Measurements from ENCODE around the gene ARNT2.

Gene ARNT2

DNA sequence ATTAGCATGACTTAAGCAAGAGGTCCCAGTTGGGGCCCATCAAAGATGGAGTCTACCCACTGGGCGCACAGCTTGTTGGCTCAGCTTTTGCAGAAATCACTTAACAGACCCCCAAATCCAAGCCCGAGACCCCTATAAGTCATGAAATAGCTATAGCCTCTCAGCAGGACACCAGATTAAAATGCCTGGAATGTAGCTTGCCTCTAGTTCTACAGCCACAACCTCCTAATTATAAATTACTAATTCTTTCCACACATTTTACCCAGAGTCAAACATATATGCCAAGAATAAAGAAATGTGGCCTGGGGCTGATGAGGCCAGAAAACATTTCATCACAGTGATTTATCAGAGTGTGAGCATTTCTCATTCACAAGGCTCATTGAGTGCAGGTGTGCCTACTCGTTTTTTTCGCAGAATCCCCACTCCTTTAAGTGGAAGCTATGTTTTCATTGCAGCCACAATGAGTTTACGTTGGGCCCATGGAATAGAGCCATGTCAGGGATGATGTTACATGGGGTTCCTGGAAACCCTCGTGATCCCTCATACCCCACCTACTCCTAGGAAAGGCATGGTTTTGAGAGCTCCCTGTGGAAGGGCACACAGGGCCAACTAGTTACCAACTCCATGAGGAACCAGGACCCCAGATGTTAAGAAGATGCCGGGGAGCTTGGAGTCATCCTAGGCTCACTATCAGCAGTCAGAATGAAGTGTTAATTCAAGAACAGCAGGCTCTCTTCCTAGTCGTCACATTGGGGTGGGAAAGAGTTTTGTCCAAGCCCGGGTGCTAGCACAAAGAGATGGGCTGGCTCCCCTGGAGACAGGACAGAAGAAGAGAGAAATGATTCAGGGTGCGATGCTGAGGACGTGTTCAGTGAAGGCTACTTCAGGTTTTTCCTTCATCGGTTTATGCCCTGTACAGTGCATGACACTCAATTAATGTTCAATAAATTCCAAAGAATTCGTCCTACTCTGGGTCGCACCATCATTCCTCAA is 200.7 kb downstream of the ARNT2 start:
- DNase-seq: no peak

DNA sequence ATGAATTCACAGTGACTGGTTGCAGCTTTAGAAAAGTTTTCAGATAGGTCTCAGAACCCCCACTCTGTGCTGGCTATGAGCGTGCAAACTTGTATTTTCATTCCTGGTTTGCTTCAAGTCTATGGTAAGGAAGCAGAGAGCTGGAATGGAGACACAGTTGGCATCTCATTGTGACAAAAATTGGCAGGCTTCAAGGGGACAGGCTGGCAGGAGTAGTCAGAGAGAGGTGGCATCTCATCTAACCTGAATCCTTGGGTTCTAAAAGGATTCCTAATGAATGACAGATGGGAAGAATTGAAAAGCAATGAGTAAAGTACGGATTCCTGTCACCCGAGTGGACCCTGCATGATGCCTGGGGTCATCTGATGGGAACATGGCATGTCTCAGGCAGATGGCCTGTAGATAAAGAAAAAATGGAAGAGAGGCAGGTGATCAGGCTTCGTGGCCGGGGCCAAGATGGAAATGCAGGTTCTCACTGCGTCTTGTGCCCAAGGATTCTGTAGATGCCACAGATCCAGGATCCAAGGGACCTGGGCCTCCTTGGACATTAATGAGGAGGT is 201.5 kb downstream of the ARNT2 start:
- DNase-seq: no peak

DNA sequence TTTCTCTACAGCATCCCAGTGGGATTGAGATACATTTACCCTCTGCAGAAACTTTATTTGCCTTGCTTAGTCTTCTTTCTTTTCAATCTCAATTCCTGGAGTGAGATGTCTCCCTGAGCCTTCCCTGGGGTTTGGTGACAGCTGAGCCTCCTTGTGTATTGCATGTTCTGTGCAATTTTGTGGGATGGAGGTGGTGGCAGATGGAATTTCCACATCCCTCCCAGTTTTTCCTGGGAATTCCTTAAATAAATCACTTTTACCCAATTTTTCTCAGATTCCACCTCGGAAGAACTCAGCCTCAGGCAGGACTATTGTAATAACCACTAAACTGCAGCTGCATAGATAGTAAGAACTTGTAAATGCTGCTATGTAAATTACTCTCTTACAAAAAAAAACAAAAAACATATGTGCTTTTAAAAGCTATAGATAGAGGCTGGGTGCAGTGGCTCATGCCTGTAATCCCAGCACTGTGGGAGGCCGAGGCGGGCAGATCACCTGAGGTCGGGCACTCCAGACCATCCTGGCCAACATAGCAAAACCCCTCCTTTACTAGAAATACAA is 202.4 kb downstream of the ARNT2 start:
- DNase-seq: no peak

DNA sequence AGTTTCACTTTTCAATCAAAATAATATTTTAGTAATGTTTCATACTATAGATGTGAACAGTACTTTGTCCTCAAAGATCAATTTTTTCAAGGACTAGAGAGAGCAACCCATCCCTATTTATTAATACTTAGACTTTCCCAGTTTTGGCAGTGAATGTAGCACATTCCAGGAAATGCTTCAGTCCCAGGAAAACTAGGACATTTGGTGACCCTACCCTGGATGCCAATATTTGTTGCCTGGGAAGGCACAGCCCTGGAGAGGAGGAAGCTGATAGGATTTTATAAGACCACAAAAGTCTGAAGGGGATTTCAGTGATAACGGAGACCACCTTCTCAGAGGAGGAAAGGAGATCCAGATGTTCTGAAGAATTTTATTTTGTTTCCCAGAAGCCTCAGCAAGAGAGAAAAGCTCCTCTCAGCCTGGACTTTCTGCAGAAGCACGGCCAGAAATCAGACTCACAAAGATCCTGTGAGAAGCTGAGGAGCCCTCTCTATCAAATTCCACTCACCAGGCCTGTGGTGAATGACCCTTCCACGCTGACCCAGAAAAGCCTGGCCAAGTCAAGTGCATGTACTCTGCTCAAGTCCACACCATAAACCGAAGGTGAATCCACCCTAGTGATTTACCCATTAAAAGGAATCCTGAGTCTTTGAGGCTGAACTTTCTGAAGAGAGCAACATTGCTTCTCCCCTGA is 203.3 kb downstream of the ARNT2 start:
- DNase-seq: no peak

DNA sequence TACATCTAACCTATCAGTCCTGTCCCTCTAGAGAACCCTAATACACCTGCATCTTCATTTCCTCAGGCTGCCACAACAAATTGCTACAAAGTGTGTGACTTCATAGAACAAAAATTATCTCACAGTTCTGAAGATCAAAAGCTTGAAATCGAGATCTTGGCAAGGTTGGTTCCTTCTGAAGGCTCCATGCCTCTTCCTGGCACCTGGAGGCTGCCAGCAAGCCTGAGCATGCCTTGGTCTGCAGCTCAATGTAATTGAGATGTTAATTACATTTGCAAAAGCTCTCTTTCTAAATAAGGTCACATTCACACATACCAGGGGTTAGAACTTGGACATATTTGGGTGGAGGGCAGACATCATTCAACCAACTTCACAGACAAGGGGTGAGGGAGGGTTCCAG is 204.5 kb downstream of the ARNT2 start:
- DNase-seq: no peak

DNA sequence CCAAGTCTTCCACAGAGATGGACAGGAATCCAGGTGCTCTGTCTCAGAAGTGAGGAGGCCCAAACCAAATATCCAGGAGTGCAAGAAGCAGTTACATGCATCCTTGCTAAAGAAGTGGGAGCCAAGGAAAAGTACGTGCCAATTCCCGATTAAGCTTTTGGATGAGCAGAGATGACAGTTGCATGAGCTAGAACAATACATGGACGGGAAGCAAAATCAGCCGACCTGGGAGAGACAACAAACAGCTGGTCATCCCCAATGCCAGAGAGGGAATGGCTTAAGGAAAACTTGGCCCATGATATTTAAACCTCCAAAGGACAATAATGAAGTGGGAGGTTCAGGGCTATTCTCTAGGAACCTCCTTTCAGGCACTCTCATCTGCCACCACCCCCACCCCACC is 204.9 kb downstream of the ARNT2 start:
- DNase-seq: no peak

DNA sequence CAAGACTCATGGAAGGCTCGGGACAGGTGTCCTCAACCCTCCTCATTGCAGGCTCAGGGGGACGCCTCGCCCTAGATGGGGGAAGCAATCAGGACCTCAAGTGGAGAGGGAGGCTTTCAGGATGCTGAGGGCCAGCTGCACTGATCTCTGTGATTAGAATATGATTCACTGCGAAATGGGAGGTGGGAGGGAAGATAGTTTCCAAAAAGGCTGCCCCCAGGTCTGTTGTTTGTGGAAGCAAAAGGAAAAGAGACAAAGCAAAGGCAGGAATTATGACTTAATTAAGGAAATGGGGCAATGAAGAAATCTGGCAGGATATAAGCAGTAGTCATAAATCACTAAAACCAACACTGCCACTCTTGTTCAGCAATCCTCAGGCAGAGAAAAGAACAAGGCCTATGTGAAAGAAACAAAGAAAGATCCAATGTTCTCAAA is 205.3 kb downstream of the ARNT2 start:
- no peak for DNase-seq

DNA sequence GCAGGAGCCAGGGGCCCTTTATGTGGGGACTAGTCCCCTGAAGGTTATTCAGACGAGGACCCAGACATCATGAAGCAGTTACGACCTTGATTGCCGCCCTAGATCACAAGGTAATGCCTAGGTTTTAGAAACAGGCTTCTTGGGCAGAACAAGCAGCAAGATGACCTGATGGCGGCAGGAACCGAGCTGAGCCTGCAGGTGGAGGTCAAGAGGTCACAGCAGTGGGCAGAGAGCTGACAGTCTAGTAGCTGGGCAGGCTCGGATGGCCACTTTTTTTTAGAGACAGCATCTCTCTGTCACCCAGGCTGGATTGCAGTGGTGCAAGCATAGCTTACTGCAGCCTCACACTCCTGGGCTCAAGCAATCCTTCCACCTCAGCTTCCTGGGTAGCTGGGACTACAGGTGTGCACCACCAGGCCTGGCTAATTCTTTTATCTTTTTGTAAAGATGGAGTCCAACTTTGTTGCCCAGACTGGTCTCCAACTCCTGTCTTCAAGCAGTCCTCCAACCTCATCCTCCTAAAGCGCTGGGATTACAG is 207.4 kb downstream of the ARNT2 start:
- no peak for DNase-seq

DNA sequence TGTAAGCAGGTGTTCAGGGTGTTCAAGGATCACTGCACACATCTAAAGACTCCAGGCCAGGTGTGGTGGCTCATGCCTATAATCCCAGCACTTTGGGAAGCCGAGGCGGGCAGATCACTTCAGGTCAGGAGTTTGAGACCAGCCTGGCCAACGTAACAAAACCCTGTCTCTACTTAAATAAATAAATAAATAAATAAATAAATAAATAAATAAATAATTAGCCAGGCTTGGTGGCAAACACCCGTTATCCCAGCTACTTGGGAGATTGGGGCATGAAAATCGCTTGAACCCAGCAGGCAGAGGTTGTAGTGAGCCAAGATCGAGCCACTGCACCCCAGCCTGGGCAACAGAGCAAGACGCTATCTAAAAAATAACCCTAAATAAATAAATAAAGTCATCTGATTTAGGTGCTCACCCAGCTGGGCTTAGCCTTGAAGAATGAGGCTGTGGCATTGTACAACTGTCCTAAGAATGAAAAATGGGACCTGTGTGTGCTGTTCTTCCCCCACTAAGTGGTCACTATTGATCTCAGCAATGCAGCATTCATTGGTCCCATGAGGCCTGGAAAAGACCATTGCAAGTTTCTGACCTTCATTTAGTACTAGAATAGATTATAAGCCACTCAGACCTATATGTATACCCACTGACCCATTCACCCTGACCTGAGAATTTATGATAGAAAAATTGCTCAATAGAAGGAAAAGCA is 208.1 kb downstream of the ARNT2 start:
- DNase-seq: no peak

DNA sequence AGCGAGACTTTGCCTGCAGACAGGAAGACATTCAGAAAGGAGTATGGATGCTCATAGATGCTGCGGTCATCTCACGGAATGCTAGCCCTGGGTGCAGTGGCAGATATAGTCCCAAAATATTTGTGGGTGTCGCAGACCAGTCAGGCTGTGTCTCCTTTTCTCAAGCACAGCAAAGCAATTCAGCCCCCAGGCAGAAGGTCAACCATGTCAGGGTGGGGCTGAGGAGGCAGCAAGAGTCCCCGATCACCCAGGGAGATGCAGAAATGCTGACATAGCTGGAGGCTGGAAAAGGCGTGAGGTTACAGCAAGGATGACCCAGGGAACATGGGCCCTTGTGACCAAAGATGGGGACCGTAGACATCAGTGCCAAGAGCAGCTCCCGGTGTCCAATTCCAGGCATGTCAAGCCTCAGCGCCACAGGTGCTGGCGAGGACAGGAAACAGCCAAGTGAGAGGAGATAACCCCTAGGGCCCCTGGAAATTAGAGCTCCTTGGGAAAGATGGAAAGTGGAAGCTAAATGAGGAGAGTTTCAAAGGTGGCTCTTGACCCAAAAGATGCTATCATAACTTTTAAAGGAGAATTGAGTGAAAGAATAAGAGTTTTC is 209.7 kb downstream of the ARNT2 start:
- DNase-seq: no peak

DNA sequence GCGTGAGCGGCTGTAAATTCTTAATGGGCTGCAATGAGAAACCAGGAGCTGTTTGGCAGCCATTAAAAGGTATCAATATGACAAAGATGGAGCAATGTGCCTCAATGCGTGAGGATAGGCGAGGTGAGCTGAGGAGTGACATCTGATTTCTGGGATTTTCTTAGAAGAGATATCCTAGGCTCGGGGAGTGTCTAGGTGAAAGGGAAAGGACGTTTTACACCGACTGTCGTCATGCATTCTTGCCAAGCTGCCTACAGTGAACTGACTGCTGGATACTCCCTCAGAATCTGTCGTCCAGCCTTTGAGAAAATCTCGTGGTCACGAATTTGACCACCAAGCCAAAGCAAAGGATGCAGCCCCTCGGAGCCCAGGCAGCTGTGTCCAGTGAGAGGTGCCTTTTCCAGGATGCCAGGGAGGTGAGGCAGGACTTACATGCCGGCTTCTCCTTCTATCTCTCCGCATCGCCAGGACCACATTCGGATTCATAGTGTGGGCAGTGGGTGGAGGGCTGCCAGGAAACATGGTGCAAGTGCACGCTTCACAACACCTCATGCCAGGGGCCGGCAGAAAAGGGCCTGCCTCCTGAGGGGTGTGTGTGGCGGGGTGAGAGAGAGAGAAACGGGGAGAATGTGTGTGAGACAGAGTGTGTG is 210.7 kb downstream of the ARNT2 start:
- DNase-seq: no peak

DNA sequence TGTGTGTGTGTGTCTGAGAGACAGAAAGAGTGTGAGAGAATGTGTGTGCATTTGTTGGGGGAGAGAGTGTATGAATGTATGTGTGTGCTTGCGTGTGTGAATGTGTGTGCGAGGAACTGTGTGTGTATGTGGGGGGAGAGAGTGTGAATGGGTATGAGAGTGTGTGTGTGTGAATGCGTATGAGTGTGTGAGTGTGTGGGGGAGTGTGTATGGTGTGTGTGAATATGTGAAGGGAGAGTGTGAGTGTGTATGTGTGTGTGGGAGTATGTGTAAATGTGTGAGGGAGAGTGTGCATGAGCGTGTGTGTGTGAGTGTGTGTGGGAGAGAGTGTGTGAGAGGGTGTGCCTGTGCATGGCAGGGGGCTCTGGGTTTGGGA is 211.2 kb downstream of the ARNT2 start:
- no peak for DNase-seq

DNA sequence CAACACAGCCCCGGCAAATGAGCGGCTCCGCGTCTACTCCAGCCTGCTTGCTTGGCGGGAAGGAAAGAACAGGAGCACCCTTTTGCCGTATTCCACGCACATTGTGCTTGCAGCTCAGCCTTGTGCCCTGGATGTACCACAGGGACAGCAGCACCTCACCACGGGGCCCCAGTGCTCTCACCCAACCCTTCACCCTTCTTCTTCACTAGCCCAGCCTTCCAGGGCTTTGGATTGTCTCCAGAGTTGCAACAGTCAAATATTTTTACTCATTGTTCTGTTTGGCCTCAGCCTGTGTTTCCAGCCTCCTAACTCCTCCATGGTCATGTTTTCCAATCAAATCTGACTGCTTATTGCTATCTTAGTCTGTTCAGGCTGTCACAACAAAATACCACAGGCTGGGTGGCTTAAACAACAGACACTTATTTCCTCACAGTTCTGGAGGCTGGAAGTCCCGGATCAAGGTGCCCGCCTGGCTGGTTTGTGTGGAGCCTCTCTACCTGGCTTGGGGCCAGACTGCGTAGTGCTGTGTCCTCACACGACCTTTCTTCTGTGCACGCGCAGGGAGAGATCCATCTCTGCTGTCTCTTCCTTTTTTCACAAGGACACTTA is 211.7 kb downstream of the ARNT2 start:
- DNase-seq: no peak

DNA sequence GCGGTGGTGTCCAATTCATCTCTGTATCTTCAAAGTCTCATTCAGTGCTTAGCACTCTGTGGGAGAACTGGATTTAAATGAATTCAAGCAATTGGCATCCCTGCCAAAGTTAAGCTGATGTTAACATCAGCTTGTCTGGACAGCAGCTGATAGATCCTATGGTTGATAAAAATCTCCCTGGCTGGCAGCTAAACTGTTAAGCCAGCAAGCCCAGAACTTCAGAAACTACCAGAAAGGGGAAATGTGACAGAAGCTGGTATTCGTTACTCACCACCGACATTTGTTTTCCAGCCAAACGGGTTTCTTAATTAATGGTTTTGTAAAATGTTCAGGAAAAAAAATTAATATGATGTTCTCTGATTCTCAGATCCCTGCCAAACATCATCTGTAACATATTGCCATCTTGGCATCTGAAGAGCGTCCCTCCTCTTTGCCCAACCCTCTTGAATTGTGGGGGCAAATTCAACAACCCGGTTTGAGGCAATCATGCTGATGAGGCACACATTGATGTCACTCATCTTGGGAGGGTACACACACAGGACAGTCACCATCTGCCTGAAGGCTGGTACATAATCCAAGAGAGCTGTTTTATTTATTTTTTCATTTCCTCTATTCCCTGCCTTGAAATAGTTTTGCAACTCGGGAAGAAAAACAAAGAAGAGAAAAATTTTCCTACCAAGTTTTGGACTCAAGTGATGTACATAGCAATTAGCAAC is 214.7 kb downstream of the ARNT2 start:
- no peak for DNase-seq

DNA sequence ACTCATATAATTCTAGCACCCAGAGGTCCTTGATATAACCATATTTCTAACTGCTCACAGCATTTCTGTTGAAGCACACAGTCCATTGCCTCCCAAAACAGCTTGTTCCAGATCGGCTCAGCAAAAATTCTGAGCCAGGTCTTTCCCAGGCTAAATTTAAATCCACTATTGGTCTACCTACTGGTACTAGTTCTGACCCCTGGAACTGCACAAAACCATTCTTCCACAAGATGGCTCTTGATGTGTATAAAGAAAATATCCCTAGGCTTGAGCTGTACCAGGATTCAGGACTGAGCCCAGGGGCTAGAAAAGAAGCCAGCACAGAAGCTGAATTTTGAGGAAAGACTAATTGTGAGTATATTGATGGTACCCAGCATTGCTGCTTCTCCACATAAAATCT is 215.5 kb downstream of the ARNT2 start:
- DNase-seq: no peak

DNA sequence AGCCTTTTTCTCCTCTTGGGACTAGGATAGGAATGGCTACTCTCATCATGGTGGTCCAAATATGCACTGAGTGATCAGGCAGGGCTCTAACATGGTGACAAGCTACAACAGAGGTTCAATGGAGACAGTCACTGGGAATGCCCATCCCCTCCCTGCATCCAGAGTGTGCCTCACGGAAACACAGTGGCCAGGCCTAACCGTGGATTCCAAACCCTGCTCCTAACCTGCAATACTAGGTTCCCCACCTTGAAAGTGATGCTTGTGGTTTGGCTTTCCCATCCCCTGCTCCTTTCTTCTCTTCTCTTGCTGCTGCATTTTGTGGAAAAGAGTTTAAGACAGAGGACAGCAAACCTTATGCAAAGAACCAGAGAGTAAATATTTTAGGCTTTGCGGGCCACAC is 216.0 kb downstream of the ARNT2 start:
- no peak for DNase-seq

DNA sequence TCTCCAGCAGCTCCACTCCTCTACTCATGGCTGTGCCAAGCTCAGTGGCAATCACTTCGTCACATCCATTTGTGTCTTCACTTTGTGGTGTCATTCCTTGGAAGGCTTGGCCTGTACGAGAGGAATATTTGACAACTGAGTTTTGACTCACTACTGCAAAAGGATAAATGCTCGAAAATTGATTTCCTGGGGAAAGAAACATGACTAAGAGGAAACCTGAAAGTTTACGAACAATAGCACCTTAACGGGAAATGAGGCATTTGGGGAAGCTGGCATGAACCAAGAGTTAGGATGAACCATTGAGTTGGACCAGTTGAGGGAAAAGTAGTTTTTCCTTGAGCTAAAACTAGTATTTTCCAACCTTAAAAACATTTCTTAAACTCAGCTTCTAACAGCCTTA is 216.7 kb downstream of the ARNT2 start:
- no peak for DNase-seq

DNA sequence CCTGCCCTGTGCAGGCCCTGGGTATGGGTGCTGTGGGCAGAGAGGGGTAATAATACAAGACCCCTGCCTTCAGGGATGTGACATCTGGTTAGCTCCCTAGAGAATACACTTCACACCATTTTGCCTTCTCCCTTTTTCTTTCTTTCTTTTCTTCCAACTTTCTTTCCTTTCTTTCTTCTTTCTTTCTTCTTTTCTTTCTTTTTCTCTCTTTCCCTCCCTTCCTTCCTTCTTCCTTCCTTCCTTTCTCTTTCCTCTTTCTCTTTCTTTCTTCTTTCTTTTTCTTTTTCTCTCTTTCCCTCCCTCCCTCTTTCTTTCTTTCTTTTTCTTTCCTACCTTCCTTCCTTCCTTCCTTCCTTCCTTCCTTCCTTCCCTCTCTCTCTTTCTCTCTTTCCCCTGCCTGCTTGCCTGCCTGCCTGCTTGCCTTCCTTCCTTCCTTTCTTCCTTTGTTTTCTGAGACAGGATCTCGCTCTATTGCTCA is 222.5 kb downstream of the ARNT2 start:
- DNase-seq: no peak

DNA sequence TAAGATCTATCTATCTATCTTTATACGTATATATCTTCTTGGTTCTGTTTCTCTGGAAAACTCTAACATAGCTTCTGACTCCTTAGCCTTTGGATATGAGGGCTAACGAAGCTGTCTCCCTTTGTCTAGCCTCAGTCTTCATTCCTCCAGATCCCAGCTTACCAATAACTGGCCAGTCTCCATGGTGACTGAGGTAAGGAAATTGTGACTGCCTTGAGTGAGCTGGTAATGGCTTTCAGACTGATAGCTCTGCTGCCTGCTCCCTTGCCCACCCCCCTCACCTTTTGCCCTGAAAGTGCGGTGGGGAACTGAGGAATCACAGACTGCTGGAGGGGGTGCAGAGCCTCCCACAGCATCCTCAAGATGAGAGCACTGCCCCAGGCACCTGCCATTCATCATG is 225.2 kb downstream of the ARNT2 start:
- no peak for DNase-seq

DNA sequence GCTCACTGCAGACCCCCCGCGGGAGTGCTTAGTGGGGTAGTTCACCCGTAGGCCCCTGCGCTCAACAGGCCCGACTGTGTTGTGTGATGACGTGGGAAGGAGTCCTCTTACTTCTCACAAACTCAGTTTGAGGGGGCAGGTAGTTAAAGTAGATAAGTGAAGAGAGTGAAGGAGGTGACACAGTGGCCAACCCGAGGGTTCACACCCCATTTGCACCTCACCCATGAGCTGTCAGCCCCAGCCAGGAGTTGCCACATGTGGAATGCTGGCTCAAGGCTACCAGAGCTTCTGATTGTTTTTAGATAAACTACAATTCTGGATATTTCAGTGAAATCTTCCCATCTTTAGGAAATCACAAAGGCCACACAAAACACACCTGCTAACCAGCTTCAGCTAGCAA is 226.8 kb downstream of the ARNT2 start:
- DNase-seq: no peak
